ENCODE data around the gene ZNF774. TPM values are rescaled to one million over a fixed set of nuclear protein-coding genes. Genes with fewer than 3 reads are reported as not detected.
"Not testable (repeated sequence)": the region's sequence is repeated elsewhere in the genome, so short reads cannot be mapped to it uniquely, and the experiment has no call there.

Gene ZNF774
- polyA plus RNA-seq, 2 donors, result 0.80 to 1.5 TPM

GRCh38 chr15:90409587-90409986, 57.5 kb downstream of the ZNF774 start:
- not testable (repeated sequence) for H3K27ac ChIP-seq (ENCODE audit: low read depth in 2 of 2, low read length in 1 of 2); H3K4me1 ChIP-seq (ENCODE audit: control insufficient read depth in 2 of 2, insufficient read depth in 2 of 2, low read length in 1 of 2)

GRCh38 chr15:90410316-90410715, 58.2 kb downstream of the ZNF774 start:
- 97% methylated on average over 4 of the region's 4 CpGs for WGBS, 2 donors
- H3K4me1 ChIP-seq (ENCODE audit: control insufficient read depth in 2 of 2, insufficient read depth in 2 of 2, low read length in 1 of 2); H3K36me3 ChIP-seq (ENCODE audit: control insufficient read depth in 2 of 2, insufficient read depth in 2 of 2, low read length in 1 of 2); H3K27me3 ChIP-seq (ENCODE audit: control insufficient read depth in 1 of 2, insufficient read depth in 2 of 2, low read length in 2 of 2); H3K27ac ChIP-seq (ENCODE audit: low read depth in 2 of 2, low read length in 1 of 2); H3K9me3 ChIP-seq (ENCODE audit: control insufficient read depth in 2 of 2, insufficient read depth in 1 of 2, low read depth in 1 of 2, low read length in 1 of 2); H3K4me3 ChIP-seq (ENCODE audit: low read depth in 1 of 2, low read length in 2 of 2): not testable (repeated sequence)

More at GRCh38 chr15:90409587-90409986, 57.5 kb downstream of the ZNF774 start:
- not testable (repeated sequence) for H3K4me3 ChIP-seq (ENCODE audit: low read depth in 1 of 2, low read length in 2 of 2); H3K27me3 ChIP-seq (ENCODE audit: control insufficient read depth in 1 of 2, insufficient read depth in 2 of 2, low read length in 2 of 2); H3K36me3 ChIP-seq (ENCODE audit: control insufficient read depth in 2 of 2, insufficient read depth in 2 of 2, low read length in 1 of 2); H3K9me3 ChIP-seq (ENCODE audit: control insufficient read depth in 2 of 2, insufficient read depth in 1 of 2, low read depth in 1 of 2, low read length in 1 of 2)
- 93 to 95% methylated on average over 3 of the region's 3 CpGs for WGBS, 2 donors

GRCh38 chr15:90411176-90411575, 59.1 kb downstream of the ZNF774 start:
- Histone ChIP-seq H3K4me3 (ENCODE audit: low read depth in 1 of 2, low read length in 2 of 2) (no peak overlapping the region), H3K27ac (ENCODE audit: low read depth in 2 of 2, low read length in 1 of 2) (no peak overlapping the region), H3K36me3 (ENCODE audit: control insufficient read depth in 2 of 2, insufficient read depth in 2 of 2, low read length in 1 of 2) (no peaks in the 10 kb centered on the region), H3K4me1 (ENCODE audit: control insufficient read depth in 2 of 2, insufficient read depth in 2 of 2, low read length in 1 of 2) (peaks cover 0 to 6% of the 10 kb centered on the region in 2 donors), H3K27me3 (ENCODE audit: control insufficient read depth in 1 of 2, insufficient read depth in 2 of 2, low read length in 2 of 2) (no peaks in the 10 kb centered on the region), H3K9me3 (ENCODE audit: control insufficient read depth in 2 of 2, insufficient read depth in 1 of 2, low read depth in 1 of 2, low read length in 1 of 2) (no peaks in the 10 kb centered on the region)
- 88 to 96% methylated on average over 2 of the region's 2 CpGs for WGBS, 2 donors

Other genes with a start within 250 kb of the ZNF774 start
- 10 to 100 TPM; 63.5 to 98.5 TPM for gene IDH2, start 249.8 kb upstream of the ZNF774 start, polyA plus RNA-seq
- gene SEMA4B, start 151.0 kb upstream of the ZNF774 start, polyA plus RNA-seq, result 100 to 1,000 TPM in 1 of 2 donors, 10 to 100 TPM in 1; 90.5 to 121 TPM
- gene CIB1, start 118.3 kb upstream of the ZNF774 start, polyA plus RNA-seq, result 100 to 1,000 TPM in 1 of 2 donors, 10 to 100 TPM in 1; 88.5 to 121 TPM
- 1 to 10 TPM; 2.1 to 2.2 TPM for gene GDPGP1, start 118.1 kb upstream of the ZNF774 start, polyA plus RNA-seq
- gene TTLL13, start 102.7 kb upstream of the ZNF774 start, polyA plus RNA-seq, result under 1 TPM; 0.04 to 0.07 TPM
- 10 to 100 TPM; 25.7 to 36.6 TPM for gene NGRN, start 86.6 kb upstream of the ZNF774 start, polyA plus RNA-seq
- gene IQGAP1, start 36.0 kb downstream of the ZNF774 start, polyA plus RNA-seq, result 100 to 1,000 TPM in 1 of 2 donors, 10 to 100 TPM in 1; 68.4 to 106 TPM
- gene CRTC3, start 177.6 kb downstream of the ZNF774 start, polyA plus RNA-seq, result 1 to 10 TPM; 5.0 to 7.1 TPM